Activated naive CD4-positive, alpha-beta T cell treated with anti-CD3 and anti-CD28 coated beads, Interleukin-2, amount 50 U/mL, for 16 hours (primary cell): ENCODE measurements around the gene SYT14.
"Not testable (repeated sequence)": the region's sequence is repeated elsewhere in the genome, so short reads cannot be mapped to it uniquely, and the experiment has no call there.

ENCODE experiments used
- DNase-seq: peaks from one replicate; pipeline ENCODE4 v3.0.0-alpha.2; 2020

Gene SYT14

GRCh38 chr1:210123924-210124589, 186.0 kb downstream of the SYT14 start:
- DNase-seq = no peak

- DNase-seq = no peak
Observed at GRCh38 chr1:210124736-210125135, 186.7 kb downstream of the SYT14 start.

- DNase-seq = no peak
Observed at GRCh38 chr1:210125143-210125542, 187.1 kb downstream of the SYT14 start.

GRCh38 chr1:210129092-210129491, 191.1 kb downstream of the SYT14 start:
- DNase-seq = no peak

GRCh38 chr1:210129759-210130158, 191.7 kb downstream of the SYT14 start:
- DNase-seq = no peak

GRCh38 chr1:210132582-210132981, 194.6 kb downstream of the SYT14 start:
- DNase-seq = no peak

GRCh38 chr1:210143465-210144062, 205.5 kb downstream of the SYT14 start:
- DNase-seq = peak; percentile 35

GRCh38 chr1:210144736-210145135, 206.7 kb downstream of the SYT14 start:
- no peak for DNase-seq

GRCh38 chr1:210151052-210151672, 213.1 kb downstream of the SYT14 start:
- DNase-seq = no peak

- no peak for DNase-seq
Observed at GRCh38 chr1:210159211-210159610, 221.2 kb downstream of the SYT14 start.

GRCh38 chr1:210170220-210170619, 232.2 kb downstream of the SYT14 start:
- no peak for DNase-seq

GRCh38 chr1:210174133-210174532, 236.1 kb downstream of the SYT14 start:
- DNase-seq = no peak

- DNase-seq = no peak
Observed at GRCh38 chr1:210185063-210185462, 247.0 kb downstream of the SYT14 start.

GRCh38 chr1:210187849-210188606, 250.0 kb downstream of the SYT14 start:
- not testable (repeated sequence) for DNase-seq

- no peak for DNase-seq
Observed at GRCh38 chr1:210189426-210189825, 251.4 kb downstream of the SYT14 start.

- DNase-seq = no peak
Observed at GRCh38 chr1:210195635-210196160, 257.7 kb downstream of the SYT14 start.

- not testable (repeated sequence) for DNase-seq
Observed at GRCh38 chr1:210196266-210196665, 258.2 kb downstream of the SYT14 start.

- DNase-seq = no peak
Observed at GRCh38 chr1:210198840-210199239, 260.8 kb downstream of the SYT14 start.

- DNase-seq = no peak
Observed at GRCh38 chr1:210200124-210200736, 262.2 kb downstream of the SYT14 start.

- DNase-seq = no peak
Observed at GRCh38 chr1:210201681-210202080, 263.7 kb downstream of the SYT14 start.

GRCh38 chr1:210207597-210208450, 269.8 kb downstream of the SYT14 start:
- no peak for DNase-seq

GRCh38 chr1:210213335-210213734, 275.3 kb downstream of the SYT14 start:
- no peak for DNase-seq
